NK-92 (cell line): ENCODE data around the gene NUSAP1.
"Not testable (repeated sequence)": the region's sequence is repeated elsewhere in the genome, so short reads cannot be mapped to it uniquely, and the experiment has no call there.

Experiments
- DNase-seq: peaks from one replicate; lab custom pipeline; 2025; ENCODE audit not compliant: unreplicated experiment; lab: John Stamatoyannopoulos, UW

NUSAP1 gene

GRCh38 chr15:41332194-41333025 is at the start of gene NUSAP1, which contains the start of gene OIP5:
Gene NUSAP1 (plus strand): TSS chr15:41332881. CDS start chr15:41332958, 77 bp downstream.
Gene OIP5 (minus strand): TSS chr15:41332591. CDS start chr15:41332561, 30 bp downstream.
- DNase-seq = peak; percentile 92

DNA sequence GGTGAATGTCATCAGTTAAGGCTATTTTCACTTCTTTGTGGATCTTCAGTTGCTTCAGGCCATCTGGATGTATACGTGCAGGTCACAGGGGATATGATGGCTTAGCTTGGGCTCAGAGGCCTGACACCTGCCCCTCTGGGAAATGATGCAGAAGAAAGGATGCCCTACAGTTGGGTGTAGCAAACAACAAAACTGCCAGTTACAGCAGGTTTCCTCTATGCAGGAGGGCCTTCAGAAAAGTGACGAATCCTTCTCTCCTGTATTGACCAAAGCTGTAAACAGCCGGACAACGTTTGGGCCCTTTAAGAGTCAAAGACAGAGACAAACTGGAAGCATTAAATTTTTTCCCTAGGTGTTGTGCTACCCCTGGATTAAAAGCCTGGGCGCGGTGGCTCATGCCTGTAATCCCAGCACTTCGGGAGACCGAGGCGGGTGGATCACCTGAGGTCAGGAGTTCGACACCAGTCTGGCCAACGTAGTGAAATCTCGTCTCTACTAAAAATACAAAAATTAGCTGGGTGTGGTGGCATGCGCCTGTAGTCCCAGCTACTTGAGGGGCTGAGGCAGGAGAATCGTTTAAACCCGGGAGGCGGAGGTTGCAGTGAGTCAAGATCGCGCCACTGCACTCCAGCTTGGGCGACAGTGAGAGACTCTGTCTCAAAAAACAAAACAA is 49.6 kb upstream of the NUSAP1 start:
- DNase-seq = not testable (repeated sequence)

- DNase-seq = peak; percentile 87
These were observed 48.8 kb upstream of the NUSAP1 start for GRCh38 chr15:41283653-41284426.

DNA sequence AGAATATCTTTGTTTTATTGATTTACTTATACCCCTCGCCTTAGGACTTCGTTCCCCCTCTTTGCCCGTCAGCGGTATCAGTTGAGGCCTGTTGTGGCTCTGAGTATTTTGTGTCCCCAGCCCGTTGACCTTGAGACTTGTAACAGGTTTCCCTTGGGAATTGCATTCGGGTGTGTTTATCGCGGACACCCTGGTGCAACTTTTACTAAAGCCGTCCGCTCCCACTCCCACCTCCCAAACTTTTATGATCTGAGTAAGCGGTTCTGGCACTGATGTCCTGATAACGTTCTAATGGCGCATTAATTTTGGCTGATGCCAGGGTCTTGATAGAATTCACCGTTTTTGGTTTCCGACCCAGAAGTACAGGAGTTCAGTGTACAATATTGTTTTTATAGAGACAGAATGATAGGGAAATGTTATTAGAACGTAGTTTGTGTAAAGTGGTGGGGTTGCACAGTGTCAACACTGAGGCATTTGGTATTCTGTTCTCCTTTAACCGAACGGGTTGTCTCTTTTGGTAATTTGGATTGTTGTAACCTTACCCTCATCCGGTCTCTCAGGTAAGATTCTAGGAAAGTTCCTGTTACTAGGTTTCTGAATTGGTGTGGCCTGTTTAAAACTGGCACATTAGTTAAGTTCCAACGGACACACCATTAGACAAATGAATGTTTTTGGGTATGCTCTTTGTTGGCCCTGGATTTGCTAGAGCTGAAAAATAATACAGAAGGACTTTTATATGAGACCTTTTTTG is 48.1 kb upstream of the NUSAP1 start:
- DNase-seq = no peak

DNA sequence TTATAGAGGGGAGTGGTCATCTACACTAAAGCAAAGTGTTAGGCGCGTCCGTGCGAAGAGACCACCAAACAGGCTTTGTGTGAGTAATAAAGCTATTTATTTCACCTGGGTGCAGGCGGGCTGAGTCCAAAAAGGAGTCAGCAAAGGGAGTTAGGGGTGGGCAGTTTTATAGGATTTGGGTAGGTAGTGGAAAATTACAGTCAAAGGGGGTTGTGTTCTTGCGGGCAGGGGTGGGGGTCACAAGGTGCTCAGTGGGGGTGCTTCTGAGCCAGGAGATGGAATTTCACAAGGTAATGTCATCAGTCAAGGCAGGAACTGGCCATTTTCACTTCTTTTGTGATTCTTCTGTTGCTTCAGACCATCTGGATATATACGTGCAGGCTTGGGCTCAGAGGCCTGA is 47.4 kb upstream of the NUSAP1 start:
- DNase-seq = no peak

DNA sequence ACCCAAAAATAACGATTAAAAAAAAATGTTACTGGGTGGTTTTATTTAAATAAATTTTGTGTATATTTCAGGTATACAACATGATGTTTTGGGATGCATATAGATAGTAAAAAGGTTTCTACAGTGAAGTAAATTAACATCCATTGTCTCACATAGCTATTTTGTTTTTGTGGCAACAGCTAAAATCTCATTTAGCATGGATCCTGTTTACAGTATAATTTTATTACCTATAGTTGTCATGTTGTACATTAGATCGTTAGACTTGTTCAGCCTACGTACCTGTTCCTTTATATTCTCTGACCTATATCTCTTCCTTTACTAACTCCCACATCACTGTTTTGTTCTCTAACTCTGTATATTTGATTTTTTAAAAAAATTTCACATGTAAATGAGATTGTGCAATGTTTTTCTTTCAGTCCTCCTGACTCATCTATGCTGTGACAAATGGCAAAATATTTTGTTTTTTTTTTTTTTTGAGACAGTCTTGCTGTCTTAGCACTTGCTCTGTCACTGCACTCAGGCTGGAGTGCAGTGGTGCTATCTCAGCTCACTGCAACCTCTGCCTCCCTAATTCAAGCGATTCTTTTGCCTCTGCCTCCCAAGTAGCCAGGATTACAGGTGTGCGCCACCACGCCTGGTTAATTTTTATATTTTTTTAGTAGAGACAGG is 45.9 kb upstream of the NUSAP1 start:
- no peak for DNase-seq

GRCh38 chr15:41288464-41288863 is 44.2 kb upstream of the NUSAP1 start:
- no peak for DNase-seq

- DNase-seq = no peak
These were observed 42.7 kb upstream of the NUSAP1 start for GRCh38 chr15:41289953-41290352.

DNA sequence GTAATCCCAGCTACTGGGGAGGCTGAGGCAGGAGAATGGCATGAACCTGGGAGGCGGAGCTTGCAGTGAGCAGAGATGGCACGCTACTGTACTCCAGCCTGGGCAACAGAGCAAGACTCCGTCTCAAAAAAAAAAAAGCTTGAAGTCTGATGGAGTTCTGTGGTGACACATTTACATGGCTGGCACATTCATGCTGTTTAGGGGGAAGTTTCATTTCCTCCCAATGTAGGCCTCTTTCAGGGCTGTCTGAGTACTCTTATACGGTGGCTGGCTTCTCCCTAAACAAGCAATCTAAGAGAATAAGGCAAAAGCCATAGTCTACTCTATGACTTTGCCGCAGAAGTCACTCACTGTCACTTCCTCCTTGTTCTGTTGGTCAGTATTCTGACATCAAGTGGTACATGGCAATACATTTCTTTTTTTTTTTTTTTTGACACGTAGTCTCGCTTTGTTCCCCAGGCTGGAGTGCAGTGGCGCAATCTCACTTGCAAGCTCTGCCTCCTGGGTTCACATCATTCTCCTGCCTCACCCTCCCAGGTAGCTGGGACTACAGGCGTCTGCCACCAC is 41.5 kb upstream of the NUSAP1 start:
- no peak for DNase-seq

GRCh38 chr15:41292521-41292920 is 40.2 kb upstream of the NUSAP1 start:
- DNase-seq = no peak

DNA sequence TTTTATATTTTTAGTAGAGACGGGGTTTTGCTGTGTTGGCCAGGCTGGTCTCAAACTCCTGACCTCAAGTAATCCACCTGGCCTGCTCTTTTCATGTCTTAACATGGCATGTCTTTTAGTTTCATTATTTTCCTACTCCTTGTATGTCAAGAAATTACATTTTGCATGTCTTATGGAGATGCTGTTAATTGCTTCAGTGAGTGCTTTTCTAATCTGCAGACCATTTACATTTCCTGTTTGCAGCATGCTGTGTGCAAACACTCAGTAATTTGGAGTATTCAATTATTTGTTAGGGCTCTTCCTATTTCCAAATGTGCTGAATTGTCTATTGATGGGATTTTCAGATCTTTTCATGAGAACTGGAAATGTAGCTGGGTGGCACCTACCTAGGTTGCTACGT is 31.5 kb upstream of the NUSAP1 start:
- DNase-seq = not testable (repeated sequence)

DNA sequence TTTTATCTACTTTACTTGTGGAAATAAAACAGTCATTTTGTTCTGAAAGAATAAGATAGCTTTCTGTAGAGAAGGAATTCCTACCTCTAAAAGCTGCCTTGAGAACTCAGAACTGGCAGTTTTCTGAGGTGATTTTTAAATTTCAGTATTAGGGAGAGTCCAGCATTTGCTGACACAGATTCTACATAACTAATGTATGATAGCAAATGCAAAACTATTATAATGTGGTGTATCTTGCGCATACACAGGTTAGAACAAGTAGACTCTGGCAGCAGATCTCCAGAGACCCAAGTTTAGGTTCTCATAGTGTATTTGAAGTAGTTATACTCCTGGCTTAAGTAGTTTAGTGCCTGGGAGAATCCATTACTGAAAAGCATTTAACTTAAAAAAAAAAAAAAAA is 31.1 kb upstream of the NUSAP1 start:
- DNase-seq = no peak

DNA sequence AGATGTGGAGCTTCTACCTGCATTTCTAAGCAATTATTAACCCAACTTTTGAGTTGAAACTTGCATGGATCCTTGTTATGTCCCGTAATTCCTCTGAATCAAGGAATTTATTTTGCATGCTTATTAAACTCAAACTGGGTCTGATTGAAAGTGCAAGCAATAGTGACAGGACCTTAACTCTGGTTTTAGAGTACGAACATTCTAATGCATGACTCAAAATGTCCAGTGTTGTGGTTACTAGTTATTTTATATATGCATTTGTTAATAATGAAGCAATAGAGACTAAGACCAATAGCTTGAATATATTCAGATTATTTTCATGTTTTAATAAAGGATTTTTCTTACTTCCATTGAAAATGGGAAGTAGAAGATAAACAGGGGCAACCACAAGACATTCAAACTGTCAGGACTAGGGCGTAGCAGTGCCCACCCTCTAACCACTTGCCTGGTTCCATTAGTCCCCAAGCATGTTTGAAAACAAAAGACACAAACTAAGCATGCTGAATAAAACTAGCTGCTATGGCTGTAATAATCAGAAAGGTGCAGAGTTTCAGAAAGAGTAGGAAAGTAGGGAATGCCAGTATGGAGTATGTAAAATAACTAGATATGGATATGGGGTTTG is 28.4 kb upstream of the NUSAP1 start:
- DNase-seq = no peak

GRCh38 chr15:41307679-41308078 is 25.0 kb upstream of the NUSAP1 start:
- no peak for DNase-seq

- no peak for DNase-seq
These were observed 23.3 kb upstream of the NUSAP1 start for GRCh38 chr15:41309226-41309905.

DNA sequence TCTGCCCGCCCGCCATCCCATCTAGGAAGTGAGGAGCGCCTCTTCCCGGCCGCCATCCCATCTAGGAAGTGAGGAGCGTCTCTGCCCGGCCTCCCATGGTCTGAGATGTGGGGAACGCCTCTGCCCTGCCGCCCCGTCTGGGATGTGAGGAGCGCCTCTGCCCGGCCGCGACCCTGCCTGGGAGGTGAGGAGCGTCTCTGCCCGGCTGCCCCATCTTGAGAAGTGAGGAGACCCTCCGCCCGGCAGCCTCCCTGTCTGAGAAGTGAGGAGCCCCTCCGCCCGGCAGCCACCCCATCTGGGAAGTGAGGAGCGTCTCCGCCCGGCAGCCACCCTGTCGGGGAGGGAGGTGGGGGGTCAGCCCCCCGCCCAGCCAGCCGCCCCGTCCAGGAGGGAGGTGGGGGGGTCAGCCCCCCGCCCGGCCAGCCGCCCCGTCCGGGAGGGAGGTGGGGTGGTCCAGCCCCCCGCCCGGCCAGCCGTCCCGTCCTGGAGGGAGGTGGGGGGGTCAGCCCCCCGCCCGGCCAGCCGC is 11.8 kb upstream of the NUSAP1 start:
- not testable (repeated sequence) for DNase-seq

- DNase-seq = no peak
These were observed 9.1 kb upstream of the NUSAP1 start for GRCh38 chr15:41323611-41324010.

GRCh38 chr15:41331281-41331680 is 1.4 kb upstream of the NUSAP1 start:
- no peak for DNase-seq

DNA sequence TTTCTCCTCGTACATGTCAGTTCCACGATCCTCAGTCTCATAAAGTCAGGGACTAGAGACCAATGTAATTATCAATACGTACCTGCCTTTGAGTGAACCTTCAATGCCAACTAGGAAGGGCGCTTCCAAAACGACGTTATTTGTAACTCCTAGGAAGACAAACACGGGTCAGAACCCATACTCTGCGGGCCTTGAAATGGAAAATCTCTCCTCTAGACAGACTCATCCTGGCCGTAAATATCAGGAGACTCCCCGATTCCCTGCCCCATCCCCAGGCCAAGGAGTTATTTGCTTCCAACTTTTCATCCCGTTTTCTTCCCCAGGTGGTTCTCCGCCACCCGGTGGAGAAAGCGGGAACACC is 868 bp upstream of the NUSAP1 start:
- no peak for DNase-seq
